ENCODE data around the gene TGFB2. TPM values are rescaled to one million over a fixed set of nuclear protein-coding genes. Genes with fewer than 3 reads are reported as not detected.

The TGFB2 gene
- polyA plus RNA-seq, 1 donor (not counting 4 experiments of a cell fraction or from before 2014, with no cell fraction given) = 21.5 TPM

DNA sequence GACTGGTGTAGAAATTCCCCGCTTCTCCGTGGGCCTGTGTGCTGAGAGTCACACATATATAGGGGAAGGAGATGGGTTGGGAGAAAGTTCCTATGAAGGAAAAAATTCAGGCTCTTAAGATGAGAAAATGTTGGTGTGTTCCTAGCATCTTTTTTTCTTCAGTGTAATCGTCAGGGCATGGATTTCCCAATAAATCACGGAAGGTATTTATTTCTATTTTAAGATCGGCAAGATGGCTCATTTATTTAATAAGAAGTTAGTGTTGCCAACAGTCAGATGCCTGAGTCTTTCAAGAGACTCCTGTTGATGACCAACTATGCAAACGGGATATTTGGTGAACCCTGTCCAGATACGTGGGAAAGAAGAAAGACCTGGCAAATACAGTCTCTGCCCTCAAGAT lies 58.2 kb downstream of the TGFB2 start:
- Histone ChIP-seq H3K9me1 (ENCODE audit: control insufficient read depth, extremely low read depth, insufficient read depth, low read length) (no peaks in the 10 kb centered on the region), H3K36me3 (ENCODE audit: control insufficient read depth in 2 of 2, extremely low read depth in 1 of 2, insufficient read depth in 2 of 2, low read length in 2 of 2) (peaks cover 0 to 6% of the 10 kb centered on the region in 2 experiments), H3K4me1 (ENCODE audit: control insufficient read depth, extremely low read depth, insufficient read depth, low read length) (peaks cover 3% of the 10 kb centered on the region), H2AFZ (ENCODE audit: control insufficient read depth, low read length) (no peak overlapping the region), H4K20me1 (ENCODE audit: control insufficient read depth, extremely low read depth, insufficient read depth, low read length) (no peaks in the 10 kb centered on the region), H3K4me3 (ENCODE audit: control insufficient read depth in 2 of 3, extremely low read depth in 1 of 3, insufficient read depth in 2 of 3, low read depth in 1 of 3, low read length in 3 of 3) (no peak overlapping the region), H3K4me2 (ENCODE audit: control insufficient read depth, extremely low read depth, insufficient read depth, low read depth, low read length) (no peak overlapping the region), H3K9ac (ENCODE audit: control insufficient read depth, extremely low read depth, insufficient read depth, low read length) (no peak overlapping the region), H3K27me3 (ENCODE audit: control insufficient read depth, extremely low read depth, insufficient read depth, low read length) (no peaks in the 10 kb centered on the region), H3K79me2 (ENCODE audit: control insufficient read depth, insufficient read depth, low read length) (peaks cover 8% of the 10 kb centered on the region), H3K9me3 (ENCODE audit: control insufficient read depth, low read depth, low read length) (no peaks in the 10 kb centered on the region), H3K27ac (ENCODE audit: control insufficient read depth, insufficient read depth, low read length) (no peak overlapping the region)
- dilution Hi-C loops (cut with MboI; ENCODE audit: extremely low pct_ligation_motif_present, low sequenced_read_pairs) = no loop called here
- TF ChIP-seq, protein P1, sequence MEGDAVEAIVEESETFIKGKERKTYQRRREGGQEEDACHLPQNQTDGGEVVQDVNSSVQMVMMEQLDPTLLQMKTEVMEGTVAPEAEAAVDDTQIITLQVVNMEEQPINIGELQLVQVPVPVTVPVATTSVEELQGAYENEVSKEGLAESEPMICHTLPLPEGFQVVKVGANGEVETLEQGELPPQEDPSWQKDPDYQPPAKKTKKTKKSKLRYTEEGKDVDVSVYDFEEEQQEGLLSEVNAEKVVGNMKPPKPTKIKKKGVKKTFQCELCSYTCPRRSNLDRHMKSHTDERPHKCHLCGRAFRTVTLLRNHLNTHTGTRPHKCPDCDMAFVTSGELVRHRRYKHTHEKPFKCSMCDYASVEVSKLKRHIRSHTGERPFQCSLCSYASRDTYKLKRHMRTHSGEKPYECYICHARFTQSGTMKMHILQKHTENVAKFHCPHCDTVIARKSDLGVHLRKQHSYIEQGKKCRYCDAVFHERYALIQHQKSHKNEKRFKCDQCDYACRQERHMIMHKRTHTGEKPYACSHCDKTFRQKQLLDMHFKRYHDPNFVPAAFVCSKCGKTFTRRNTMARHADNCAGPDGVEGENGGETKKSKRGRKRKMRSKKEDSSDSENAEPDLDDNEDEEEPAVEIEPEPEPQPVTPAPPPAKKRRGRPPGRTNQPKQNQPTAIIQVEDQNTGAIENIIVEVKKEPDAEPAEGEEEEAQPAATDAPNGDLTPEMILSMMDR (optimal IDR thresholded peaks at IDR 0.05 in 1 of 3, IDR thresholded peaks at IDR 0.05 in 1 of 3, conservative IDR thresholded peaks at IDR 0.05 in 1 of 3; ENCODE audit: extremely low read depth in 1 of 3, insufficient read depth in 2 of 3, low read length in 3 of 3) = no peak
- no peak for TF ChIP-seq EZH2 (IDR thresholded peaks at IDR 0.05; ENCODE audit: low read length)
- DNase-seq (ENCODE audit: low read depth, low spot score) (no peak), FAIRE-seq (no peak)

DNA sequence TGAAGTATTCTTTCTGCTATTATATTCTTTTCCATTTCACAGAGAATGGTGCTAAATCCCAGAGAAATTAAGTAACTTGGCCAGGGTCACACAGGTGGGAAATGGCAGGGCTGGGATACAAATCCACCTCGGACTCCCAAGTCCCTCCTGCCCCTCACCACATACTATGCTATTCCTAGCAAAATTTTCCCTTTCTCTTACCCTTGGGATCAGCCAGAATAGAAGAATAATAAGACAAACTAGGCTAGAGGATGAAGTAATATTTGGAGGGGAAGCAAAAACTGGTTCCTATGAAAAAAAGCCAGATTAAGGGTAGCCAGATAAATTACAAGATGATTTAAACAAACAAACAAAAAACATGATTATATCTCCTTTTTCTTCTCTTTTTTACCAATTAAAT lies 62.5 kb downstream of the TGFB2 start:
- Histone ChIP-seq H3K4me3 (ENCODE audit: control insufficient read depth in 2 of 3, extremely low read depth in 1 of 3, insufficient read depth in 2 of 3, low read depth in 1 of 3, low read length in 3 of 3) (no peak overlapping the region), H3K9ac (ENCODE audit: control insufficient read depth, extremely low read depth, insufficient read depth, low read length) (no peak overlapping the region), H3K9me3 (ENCODE audit: control insufficient read depth, low read depth, low read length) (no peaks in the 10 kb centered on the region), H3K9me1 (ENCODE audit: control insufficient read depth, extremely low read depth, insufficient read depth, low read length) (no peaks in the 10 kb centered on the region), H3K4me2 (ENCODE audit: control insufficient read depth, extremely low read depth, insufficient read depth, low read depth, low read length) (no peak overlapping the region), H4K20me1 (ENCODE audit: control insufficient read depth, extremely low read depth, insufficient read depth, low read length) (no peaks in the 10 kb centered on the region), H3K27ac (ENCODE audit: control insufficient read depth, insufficient read depth, low read length) (no peak overlapping the region), H3K4me1 (ENCODE audit: control insufficient read depth, extremely low read depth, insufficient read depth, low read length) (peaks cover 21% of the 10 kb centered on the region), H3K79me2 (ENCODE audit: control insufficient read depth, insufficient read depth, low read length) (no peaks in the 10 kb centered on the region), H3K36me3 (ENCODE audit: control insufficient read depth in 2 of 2, extremely low read depth in 1 of 2, insufficient read depth in 2 of 2, low read length in 2 of 2) (peaks cover 0 to 5% of the 10 kb centered on the region in 2 experiments), H3K27me3 (ENCODE audit: control insufficient read depth, extremely low read depth, insufficient read depth, low read length) (no peaks in the 10 kb centered on the region), H2AFZ (ENCODE audit: control insufficient read depth, low read length) (no peak overlapping the region)
- TF ChIP-seq EZH2 (IDR thresholded peaks at IDR 0.05; ENCODE audit: low read length) = no peak
- TF ChIP-seq, protein P1 (optimal IDR thresholded peaks at IDR 0.05 in 1 of 3, IDR thresholded peaks at IDR 0.05 in 1 of 3, conservative IDR thresholded peaks at IDR 0.05 in 1 of 3; ENCODE audit: extremely low read depth in 1 of 3, insufficient read depth in 2 of 3, low read length in 3 of 3) = no peak
- FAIRE-seq = no peak
- DNase-seq (ENCODE audit: low read depth, low spot score) = no peak
- dilution Hi-C loops (cut with MboI; ENCODE audit: extremely low pct_ligation_motif_present, low sequenced_read_pairs) = no loop called here

Measured in keratinocyte (primary cell).